ENCODE measurements around the gene CR1. TPM values are rescaled to one million over a fixed set of nuclear protein-coding genes. Genes with fewer than 3 reads are reported as not detected.
"Not testable (repeated sequence)": the region's sequence is repeated elsewhere in the genome, so short reads cannot be mapped to it uniquely, and the experiment has no call there.

The CR1 gene
- total RNA-seq, 1 donor from 2014 or later: not detected

DNA sequence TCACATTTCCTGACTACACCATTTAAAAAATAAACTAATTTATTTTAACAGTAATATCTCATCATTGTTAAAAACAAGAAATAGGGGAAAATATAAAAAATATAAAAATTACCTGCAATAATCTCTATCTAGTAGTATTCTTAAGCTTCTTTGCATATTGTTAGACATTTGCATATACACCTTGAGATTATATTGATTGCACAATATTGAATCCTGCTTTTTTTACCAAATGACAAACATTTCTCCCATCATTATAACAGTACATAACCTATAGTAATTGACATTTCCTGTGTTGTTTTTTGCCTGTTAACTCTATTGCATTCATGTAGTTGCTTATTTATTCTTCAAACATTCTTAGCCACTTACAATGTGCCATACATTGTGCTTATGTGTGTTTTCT lies 137.3 kb downstream of the CR1 start:
- no peak overlapping the region for H3K4me3 Mint-ChIP-seq (ENCODE audit: unreplicated experiment)
- TF ChIP-seq, protein P1, sequence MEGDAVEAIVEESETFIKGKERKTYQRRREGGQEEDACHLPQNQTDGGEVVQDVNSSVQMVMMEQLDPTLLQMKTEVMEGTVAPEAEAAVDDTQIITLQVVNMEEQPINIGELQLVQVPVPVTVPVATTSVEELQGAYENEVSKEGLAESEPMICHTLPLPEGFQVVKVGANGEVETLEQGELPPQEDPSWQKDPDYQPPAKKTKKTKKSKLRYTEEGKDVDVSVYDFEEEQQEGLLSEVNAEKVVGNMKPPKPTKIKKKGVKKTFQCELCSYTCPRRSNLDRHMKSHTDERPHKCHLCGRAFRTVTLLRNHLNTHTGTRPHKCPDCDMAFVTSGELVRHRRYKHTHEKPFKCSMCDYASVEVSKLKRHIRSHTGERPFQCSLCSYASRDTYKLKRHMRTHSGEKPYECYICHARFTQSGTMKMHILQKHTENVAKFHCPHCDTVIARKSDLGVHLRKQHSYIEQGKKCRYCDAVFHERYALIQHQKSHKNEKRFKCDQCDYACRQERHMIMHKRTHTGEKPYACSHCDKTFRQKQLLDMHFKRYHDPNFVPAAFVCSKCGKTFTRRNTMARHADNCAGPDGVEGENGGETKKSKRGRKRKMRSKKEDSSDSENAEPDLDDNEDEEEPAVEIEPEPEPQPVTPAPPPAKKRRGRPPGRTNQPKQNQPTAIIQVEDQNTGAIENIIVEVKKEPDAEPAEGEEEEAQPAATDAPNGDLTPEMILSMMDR (IDR thresholded peaks at IDR 0.05): no peak
- H3K27me3 Mint-ChIP-seq (ENCODE audit: low read depth): peaks cover 44% of the 10 kb centered on the region
- no peak overlapping the region for H3K27ac Mint-ChIP-seq (ENCODE audit: unreplicated experiment)
- no peak for DNase-seq (ENCODE audit: low spot score)
- no peaks in the 10 kb centered on the region for H3K4me1 Mint-ChIP-seq (ENCODE audit: low read depth)
- no peaks in the 10 kb centered on the region for H3K36me3 Mint-ChIP-seq (ENCODE audit: low read depth)
- no peaks in the 10 kb centered on the region for H3K9me3 Mint-ChIP-seq (ENCODE audit: low read depth)

DNA sequence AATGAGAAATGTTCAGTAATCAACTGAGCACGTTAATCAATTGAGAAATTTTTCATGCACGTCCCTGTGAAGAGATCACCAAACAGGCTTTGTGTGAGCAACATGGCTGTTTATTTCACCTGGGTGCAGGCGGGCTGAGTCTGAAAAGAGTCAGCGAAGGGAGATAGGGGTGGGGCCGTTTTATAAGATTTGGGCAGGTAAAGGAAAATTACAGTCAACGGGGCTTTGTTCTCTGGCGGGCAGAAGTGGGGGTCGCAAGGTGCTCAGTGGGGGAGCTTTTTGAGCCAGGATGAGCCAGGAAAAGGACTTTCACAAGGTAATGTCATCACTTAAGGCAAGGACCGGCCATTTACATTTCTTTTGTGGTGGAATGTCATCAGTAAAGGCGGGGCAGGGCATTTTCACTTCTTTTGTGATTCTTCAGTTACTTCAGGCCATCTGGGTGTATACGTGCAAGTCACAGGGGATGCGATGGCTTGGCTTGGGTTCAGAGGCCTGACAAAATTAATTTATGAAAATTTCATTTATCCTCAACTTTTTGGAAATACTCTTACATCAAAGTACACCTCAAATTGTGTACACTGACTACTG lies 137.8 kb downstream of the CR1 start:
- not testable (repeated sequence) for H3K9me3 Mint-ChIP-seq (ENCODE audit: low read depth); H3K4me1 Mint-ChIP-seq (ENCODE audit: low read depth); H3K27ac Mint-ChIP-seq (ENCODE audit: unreplicated experiment); DNase-seq (ENCODE audit: low spot score); H3K36me3 Mint-ChIP-seq (ENCODE audit: low read depth); H3K4me3 Mint-ChIP-seq (ENCODE audit: unreplicated experiment)
- H3K27me3 Mint-ChIP-seq (ENCODE audit: low read depth): peaks cover 49% of the 10 kb centered on the region

DNA sequence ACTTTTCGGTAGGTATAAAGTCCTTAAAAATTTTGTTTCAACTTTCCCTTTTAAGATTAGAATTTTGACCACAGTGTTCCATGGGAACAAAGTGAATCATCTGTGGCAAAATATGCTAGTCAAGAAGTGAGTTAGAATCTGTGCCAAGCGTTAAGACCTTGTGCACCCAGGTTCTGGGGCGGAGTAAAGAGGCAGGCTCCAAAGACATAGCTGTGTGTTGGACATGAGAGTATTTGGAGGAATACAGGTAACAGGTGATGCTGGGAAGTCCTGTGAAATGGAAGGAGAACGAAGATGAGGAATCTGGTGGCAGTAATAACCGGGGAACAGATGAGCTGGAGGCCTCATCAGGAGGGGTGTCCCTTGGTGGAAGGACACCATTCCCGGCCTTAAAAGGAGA lies 138.3 kb downstream of the CR1 start:
- H3K27me3 Mint-ChIP-seq (ENCODE audit: low read depth): peaks cover 49% of the 10 kb centered on the region
- H3K9me3 Mint-ChIP-seq (ENCODE audit: low read depth); DNase-seq (ENCODE audit: low spot score); H3K36me3 Mint-ChIP-seq (ENCODE audit: low read depth); H3K4me3 Mint-ChIP-seq (ENCODE audit: unreplicated experiment); H3K4me1 Mint-ChIP-seq (ENCODE audit: low read depth); H3K27ac Mint-ChIP-seq (ENCODE audit: unreplicated experiment): not testable (repeated sequence)

DNA sequence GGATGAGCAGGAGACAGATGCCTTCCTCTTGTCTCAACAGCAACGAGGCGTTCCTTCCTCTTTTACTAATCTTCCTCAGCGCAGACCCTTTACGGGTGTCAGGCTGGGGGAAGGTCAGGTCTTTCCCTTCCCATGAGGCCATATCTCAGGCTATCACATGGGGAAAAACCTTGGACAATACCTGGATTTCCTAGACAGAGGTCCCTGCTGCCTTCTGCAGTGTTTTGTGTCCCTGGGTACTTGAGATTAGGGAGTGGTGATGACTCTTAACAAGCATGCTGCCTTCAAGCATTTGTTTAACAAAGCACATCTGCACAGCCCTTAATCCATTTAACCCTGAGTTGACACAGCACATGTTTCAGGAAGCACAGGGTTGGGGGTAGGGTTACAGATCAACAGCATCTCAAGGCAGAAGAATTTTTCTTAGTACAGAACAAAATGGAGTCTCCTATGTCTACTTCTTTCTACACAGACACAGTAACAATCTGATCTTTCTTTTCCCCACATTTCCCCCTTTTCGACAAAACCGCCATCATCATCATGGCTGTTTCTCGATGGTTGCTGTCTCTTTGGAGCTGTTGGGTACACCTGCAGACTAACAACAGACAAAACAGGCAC lies 139.7 kb downstream of the CR1 start:
- not testable (repeated sequence) for H3K4me1 Mint-ChIP-seq (ENCODE audit: low read depth); H3K9me3 Mint-ChIP-seq (ENCODE audit: low read depth); H3K36me3 Mint-ChIP-seq (ENCODE audit: low read depth); H3K27ac Mint-ChIP-seq (ENCODE audit: unreplicated experiment); H3K4me3 Mint-ChIP-seq (ENCODE audit: unreplicated experiment); DNase-seq (ENCODE audit: low spot score)
- H3K27me3 Mint-ChIP-seq (ENCODE audit: low read depth): peaks cover 52% of the 10 kb centered on the region

DNA sequence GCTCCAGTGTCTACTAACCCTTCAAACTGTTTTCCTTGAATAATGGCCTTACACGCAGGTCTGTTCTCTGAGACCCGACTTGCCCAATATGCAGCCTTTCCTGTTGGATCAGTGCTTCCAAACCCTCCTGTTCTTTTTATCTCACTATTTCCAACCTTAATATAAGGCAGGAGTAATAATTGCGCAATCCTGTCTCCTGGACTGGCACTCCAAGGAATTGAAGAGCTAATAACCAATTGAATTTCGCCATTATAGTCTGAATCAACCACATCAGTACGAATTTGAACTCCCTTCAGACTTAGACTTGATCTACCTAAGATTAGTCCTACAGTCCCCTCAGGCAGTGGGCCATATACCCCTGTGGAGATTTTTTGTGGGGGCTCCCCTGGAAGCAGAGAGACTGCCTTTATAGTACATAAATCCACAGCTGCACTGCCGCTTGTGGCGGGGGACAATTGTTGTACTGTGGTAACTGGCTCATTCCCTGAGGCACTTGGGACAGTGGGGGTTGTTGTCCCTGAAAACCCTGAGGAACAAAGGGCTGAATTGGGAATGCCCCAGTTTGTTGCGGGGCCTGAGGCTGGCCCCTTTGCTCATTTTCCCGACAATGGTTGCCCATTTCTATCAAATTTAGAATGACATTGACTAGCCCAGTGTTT lies 142.7 kb downstream of the CR1 start:
- H3K27ac Mint-ChIP-seq (ENCODE audit: unreplicated experiment); H3K9me3 Mint-ChIP-seq (ENCODE audit: low read depth); H3K4me3 Mint-ChIP-seq (ENCODE audit: unreplicated experiment); H3K36me3 Mint-ChIP-seq (ENCODE audit: low read depth); DNase-seq (ENCODE audit: low spot score); H3K4me1 Mint-ChIP-seq (ENCODE audit: low read depth): not testable (repeated sequence)
- peaks cover 44% of the 10 kb centered on the region for H3K27me3 Mint-ChIP-seq (ENCODE audit: low read depth)

DNA sequence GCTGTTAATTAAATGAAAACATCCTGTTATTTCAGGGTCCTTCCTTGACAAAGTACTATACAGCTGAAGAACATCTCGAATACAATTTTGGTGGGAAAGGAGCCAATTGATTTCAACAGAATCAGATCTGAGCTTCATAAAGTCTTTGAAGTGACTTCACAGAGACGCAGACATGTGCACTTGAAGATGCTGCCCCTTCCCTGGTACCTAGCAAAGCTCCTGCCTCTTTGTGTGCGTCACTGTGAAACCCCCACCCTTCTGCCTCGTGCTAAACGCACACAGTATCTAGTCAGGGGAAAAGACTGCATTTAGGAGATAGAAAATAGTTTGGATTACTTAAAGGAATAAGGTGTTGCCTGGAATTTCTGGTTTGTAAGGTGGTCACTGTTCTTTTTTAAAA lies 143.4 kb downstream of the CR1 start:
- H3K27me3 Mint-ChIP-seq (ENCODE audit: low read depth): peaks cover 42% of the 10 kb centered on the region
- not testable (repeated sequence) for H3K36me3 Mint-ChIP-seq (ENCODE audit: low read depth); DNase-seq (ENCODE audit: low spot score); H3K9me3 Mint-ChIP-seq (ENCODE audit: low read depth); H3K4me1 Mint-ChIP-seq (ENCODE audit: low read depth); H3K4me3 Mint-ChIP-seq (ENCODE audit: unreplicated experiment); H3K27ac Mint-ChIP-seq (ENCODE audit: unreplicated experiment)

DNA sequence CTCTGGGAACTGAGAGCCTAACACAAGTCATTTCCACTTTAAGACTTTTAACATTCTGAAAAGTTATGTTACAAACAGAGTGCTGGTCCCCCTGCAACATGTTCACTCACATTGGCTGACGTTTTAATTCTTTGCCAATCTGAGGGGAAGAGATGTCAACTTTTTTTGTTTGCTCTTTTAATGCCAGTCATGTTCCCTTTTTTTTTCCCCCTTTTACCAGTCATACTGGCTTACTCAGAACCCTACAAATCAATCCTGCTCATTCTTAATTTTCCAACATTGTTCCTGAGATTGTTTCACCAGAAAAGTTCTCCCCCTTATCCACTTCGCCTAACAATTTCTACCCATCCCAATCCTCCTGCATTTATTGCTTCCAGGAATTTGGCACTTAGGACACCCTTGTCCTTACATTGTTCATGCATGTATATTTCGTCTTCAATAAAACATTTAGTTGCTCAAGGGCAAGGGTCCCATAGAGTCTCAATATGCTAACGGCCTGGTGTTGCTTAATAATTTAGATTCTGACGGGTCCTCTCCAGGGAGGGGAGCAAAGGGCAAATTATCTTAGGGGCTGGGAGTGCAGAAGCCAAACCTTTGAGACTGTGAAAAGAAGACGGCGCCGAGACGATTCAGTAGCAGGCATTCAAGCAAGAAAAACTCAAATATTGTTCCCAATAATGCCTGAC lies 148.4 kb downstream of the CR1 start:
- Mint-ChIP-seq H3K36me3 (ENCODE audit: low read depth) (no peaks in the 10 kb centered on the region), H3K27me3 (ENCODE audit: low read depth) (peaks cover 28% of the 10 kb centered on the region), H3K27ac (ENCODE audit: unreplicated experiment) (no peak overlapping the region), H3K4me3 (ENCODE audit: unreplicated experiment) (no peak overlapping the region), H3K9me3 (ENCODE audit: low read depth) (no peaks in the 10 kb centered on the region), H3K4me1 (ENCODE audit: low read depth) (no peaks in the 10 kb centered on the region)
- DNase-seq (ENCODE audit: low spot score): no peak
- TF ChIP-seq, protein P1 (IDR thresholded peaks at IDR 0.05): no peak
